ENCODE measurements around the gene CTNNA2.

Gene CTNNA2

GRCh38 chr2:79906139-79906890 lies 393.5 kb downstream of the CTNNA2 start:
- FAIRE-seq = no peak
- TF ChIP-seq POLR2A (IDR thresholded peaks at IDR 0.05; ENCODE audit: low read depth, low read length) (no peak), POLR2AphosphoS5 (IDR thresholded peaks at IDR 0.05; ENCODE audit: low read depth, low read length) (no peak), TAF1 (IDR thresholded peaks at IDR 0.05; ENCODE audit: borderline replicate concordance, low read depth, low read length) (no peak)
- no peak for DNase-seq (ENCODE audit: insufficient read length)

DNA sequence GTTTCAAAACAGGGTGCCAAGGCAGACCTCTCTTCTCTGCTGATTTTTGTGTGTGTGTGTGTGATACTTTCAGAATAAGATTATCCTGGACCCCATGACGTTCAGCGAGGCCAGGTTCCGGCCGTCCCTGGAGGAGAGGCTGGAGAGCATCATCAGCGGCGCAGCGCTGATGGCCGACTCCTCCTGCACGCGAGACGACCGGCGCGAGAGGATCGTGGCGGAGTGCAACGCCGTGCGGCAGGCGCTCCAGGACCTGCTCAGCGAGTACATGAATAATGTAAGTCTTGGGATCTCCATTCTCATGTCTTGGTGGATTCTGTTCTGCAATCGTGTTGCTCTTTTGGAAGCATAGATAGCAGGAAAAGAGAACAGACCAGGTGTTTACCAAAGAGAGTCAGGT lies 396.7 kb downstream of the CTNNA2 start:
- no peak for FAIRE-seq
- no peak for TF ChIP-seq POLR2AphosphoS5 (IDR thresholded peaks at IDR 0.05; ENCODE audit: low read depth, low read length)
- no peak for TF ChIP-seq POLR2A (IDR thresholded peaks at IDR 0.05; ENCODE audit: low read depth, low read length)
- no peak for TF ChIP-seq TAF1 (IDR thresholded peaks at IDR 0.05; ENCODE audit: borderline replicate concordance, low read depth, low read length)

GRCh38 chr2:79910643-79911042 lies 397.8 kb downstream of the CTNNA2 start:
- TF ChIP-seq TAF1 (IDR thresholded peaks at IDR 0.05; ENCODE audit: borderline replicate concordance, low read depth, low read length) (no peak), POLR2AphosphoS5 (IDR thresholded peaks at IDR 0.05; ENCODE audit: low read depth, low read length) (no peak)
- FAIRE-seq (no peak), DNase-seq (ENCODE audit: insufficient read length) (no peak)

More for the DNA sequence above, 396.7 kb downstream of the CTNNA2 start:
- DNase-seq (ENCODE audit: insufficient read length) = no peak

- no peak for TF ChIP-seq POLR2A (IDR thresholded peaks at IDR 0.05; ENCODE audit: low read depth, low read length)
- no peak for TF ChIP-seq TAF1 (IDR thresholded peaks at IDR 0.05; ENCODE audit: borderline replicate concordance, low read depth, low read length)
- no peak for TF ChIP-seq POLR2AphosphoS5 (IDR thresholded peaks at IDR 0.05; ENCODE audit: low read depth, low read length)
Observed at GRCh38 chr2:79915455-79915854, 402.6 kb downstream of the CTNNA2 start.

GRCh38 chr2:79916285-79916684 lies 403.4 kb downstream of the CTNNA2 start:
- FAIRE-seq = no peak
- DNase-seq (ENCODE audit: insufficient read length) = no peak
- TF ChIP-seq TAF1 (IDR thresholded peaks at IDR 0.05; ENCODE audit: borderline replicate concordance, low read depth, low read length) (no peak), POLR2AphosphoS5 (IDR thresholded peaks at IDR 0.05; ENCODE audit: low read depth, low read length) (no peak), POLR2A (IDR thresholded peaks at IDR 0.05; ENCODE audit: low read depth, low read length) (no peak)

More at GRCh38 chr2:79915455-79915854, 402.6 kb downstream of the CTNNA2 start:
- FAIRE-seq (no peak), DNase-seq (ENCODE audit: insufficient read length) (no peak)

DNA sequence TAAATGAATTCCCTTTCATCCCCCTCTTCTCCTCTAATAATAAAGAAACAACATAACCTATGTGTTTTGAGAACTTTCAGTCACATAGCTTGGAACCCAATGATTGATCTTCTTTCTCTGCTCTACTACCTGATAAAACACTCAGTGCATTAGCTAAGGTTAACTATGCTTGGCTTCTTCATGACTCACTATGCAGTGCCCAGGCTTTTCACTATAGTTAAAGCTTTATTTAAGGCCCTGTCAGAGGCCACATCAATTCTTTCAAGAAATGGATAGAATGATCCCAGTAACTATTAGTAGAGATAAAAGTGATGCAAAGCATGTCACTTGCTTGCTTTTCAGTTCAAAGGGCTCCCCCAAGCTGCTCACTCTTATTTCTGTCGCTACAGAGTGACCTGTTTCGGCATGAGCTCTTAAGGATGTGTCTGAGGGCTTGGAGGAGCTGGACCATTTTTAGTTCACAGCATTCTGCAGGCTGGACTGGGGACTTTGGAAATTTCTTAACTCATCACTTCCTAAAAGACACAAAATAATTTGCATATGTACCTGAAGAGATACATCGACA lies 407.7 kb downstream of the CTNNA2 start:
- no peak for FAIRE-seq
- no peak for TF ChIP-seq TAF1 (IDR thresholded peaks at IDR 0.05; ENCODE audit: borderline replicate concordance, low read depth, low read length)
- no peak for TF ChIP-seq POLR2AphosphoS5 (IDR thresholded peaks at IDR 0.05; ENCODE audit: low read depth, low read length)
- TF ChIP-seq POLR2A (IDR thresholded peaks at IDR 0.05; ENCODE audit: low read depth, low read length) = no peak
- no peak for DNase-seq (ENCODE audit: insufficient read length)

DNA sequence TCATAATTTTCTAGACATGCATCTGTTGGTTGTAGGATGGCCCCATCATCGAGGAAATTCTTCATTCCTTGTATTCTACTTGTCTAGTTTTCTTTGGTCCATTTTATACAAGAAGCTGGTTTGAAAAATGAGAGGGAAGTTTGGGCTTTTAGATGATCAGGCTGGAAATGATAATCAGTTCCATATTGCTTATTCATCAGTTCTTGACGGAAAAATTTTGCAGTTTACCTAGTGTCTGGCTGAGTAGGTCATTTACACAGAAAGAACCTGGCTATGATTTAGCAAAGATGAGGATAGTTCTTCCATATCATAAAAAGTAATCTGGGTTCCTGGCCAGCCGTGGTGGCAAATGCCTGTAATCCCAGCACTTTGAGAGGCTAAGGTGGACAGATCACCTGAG lies 416.8 kb downstream of the CTNNA2 start:
- TF ChIP-seq POLR2AphosphoS5 (IDR thresholded peaks at IDR 0.05; ENCODE audit: low read depth, low read length) = no peak
- no peak for TF ChIP-seq TAF1 (IDR thresholded peaks at IDR 0.05; ENCODE audit: borderline replicate concordance, low read depth, low read length)
- TF ChIP-seq POLR2A (IDR thresholded peaks at IDR 0.05; ENCODE audit: low read depth, low read length) = no peak
- DNase-seq (ENCODE audit: insufficient read length) = no peak
- no peak for FAIRE-seq

- FAIRE-seq = no peak
- no peak for DNase-seq (ENCODE audit: insufficient read length)
- TF ChIP-seq TAF1 (IDR thresholded peaks at IDR 0.05; ENCODE audit: borderline replicate concordance, low read depth, low read length) (no peak), POLR2AphosphoS5 (IDR thresholded peaks at IDR 0.05; ENCODE audit: low read depth, low read length) (no peak)
Observed at GRCh38 chr2:79935046-79935732, 422.3 kb downstream of the CTNNA2 start.

GRCh38 chr2:79935771-79936657 lies 423.2 kb downstream of the CTNNA2 start:
- DNase-seq (ENCODE audit: insufficient read length) (no peak), FAIRE-seq (peak; percentile 62)
- TF ChIP-seq POLR2AphosphoS5 (IDR thresholded peaks at IDR 0.05; ENCODE audit: low read depth, low read length) (no peak), TAF1 (IDR thresholded peaks at IDR 0.05; ENCODE audit: borderline replicate concordance, low read depth, low read length) (no peak), POLR2A (IDR thresholded peaks at IDR 0.05; ENCODE audit: low read depth, low read length) (no peak)

DNA sequence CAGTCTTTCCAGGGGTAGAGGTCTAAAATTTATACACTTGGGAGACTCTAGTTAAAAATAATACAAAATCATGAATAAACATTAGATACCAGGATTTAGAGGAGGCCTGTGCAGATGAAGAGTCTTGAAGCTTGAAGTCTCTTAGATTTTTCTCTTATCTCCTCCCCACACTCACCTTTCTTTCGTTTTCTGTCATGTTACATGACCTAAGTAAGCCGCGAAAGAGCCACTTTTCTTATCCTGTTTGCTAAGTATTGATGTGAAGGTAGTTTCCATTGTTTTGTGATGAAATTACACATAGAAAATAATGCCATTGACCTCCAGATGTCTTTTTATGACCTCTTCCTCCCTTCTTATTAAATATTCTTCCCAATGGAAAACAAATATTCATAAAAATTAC lies 423.9 kb downstream of the CTNNA2 start:
- DNase-seq (ENCODE audit: insufficient read length) (no peak), FAIRE-seq (no peak)
- no peak for TF ChIP-seq POLR2A (IDR thresholded peaks at IDR 0.05; ENCODE audit: low read depth, low read length)
- TF ChIP-seq TAF1 (IDR thresholded peaks at IDR 0.05; ENCODE audit: borderline replicate concordance, low read depth, low read length) = no peak
- no peak for TF ChIP-seq POLR2AphosphoS5 (IDR thresholded peaks at IDR 0.05; ENCODE audit: low read depth, low read length)

- FAIRE-seq = no peak
- TF ChIP-seq POLR2A (IDR thresholded peaks at IDR 0.05; ENCODE audit: low read depth, low read length) (no peak), POLR2AphosphoS5 (IDR thresholded peaks at IDR 0.05; ENCODE audit: low read depth, low read length) (no peak), TAF1 (IDR thresholded peaks at IDR 0.05; ENCODE audit: borderline replicate concordance, low read depth, low read length) (no peak)
Observed at GRCh38 chr2:79938648-79939047, 425.8 kb downstream of the CTNNA2 start.

More at GRCh38 chr2:79938648-79939047, 425.8 kb downstream of the CTNNA2 start:
- DNase-seq (ENCODE audit: insufficient read length) = no peak
